KOPT-K1 (cell line): ENCODE measurements around the gene GPR108.

Experiments used
- H3K27ac ChIP-seq: fragments of 200-600 bp; sonication (generic); 2 replicates; pipeline ENCODE4 v1.5.1; 2016; ENCODE audit warnings: antibody characterized with exemption, mild to moderate bottlenecking, low read depth, low read length; ENCODE audit not compliant: poor library complexity, severe bottlenecking
- H3K36me3 ChIP-seq: fragments of 200-600 bp; sonication (generic); 2 replicates; pipeline ENCODE4 v1.5.1; 2017; ENCODE audit warnings: antibody characterized with exemption, mild to moderate bottlenecking, low read length, moderate library complexity; ENCODE audit not compliant: insufficient read depth
- H3K9me3 ChIP-seq: fragments of 200-600 bp; sonication (generic); 2 replicates; pipeline ENCODE4 v1.5.1; 2017; ENCODE audit warnings: antibody characterized with exemption, low read length, mild to moderate bottlenecking; ENCODE audit not compliant: insufficient read depth, poor library complexity, severe bottlenecking

The GPR108 gene

GRCh38 chr19:6723108-6723618 lies 14.2 kb downstream of the GPR108 start:
- Histone ChIP-seq H3K36me3 (no peaks in the 10 kb centered on the region), H3K27ac (no peak overlapping the region), H3K9me3 (no peaks in the 10 kb centered on the region)

GRCh38 chr19:6721773-6722172 lies 15.6 kb downstream of the GPR108 start:
- H3K27ac ChIP-seq, result no peak overlapping the region
- no peaks in the 10 kb centered on the region for H3K36me3 ChIP-seq
- H3K9me3 ChIP-seq, result no peaks in the 10 kb centered on the region

GRCh38 chr19:6721138-6721474 lies 16.3 kb downstream of the GPR108 start:
- no peaks in the 10 kb centered on the region for H3K9me3 ChIP-seq
- no peaks in the 10 kb centered on the region for H3K36me3 ChIP-seq
- no peak overlapping the region for H3K27ac ChIP-seq

- Histone ChIP-seq H3K27ac (no peak within 1 kb of the TSS), H3K36me3 (no peaks in the 10 kb centered on the region), H3K9me3 (no peaks in the 10 kb centered on the region)
These were observed 16.8 kb downstream of the GPR108 start, which contains the start of gene C3 for GRCh38 chr19:6720369-6721137. TSS of gene C3 (minus strand) at chr19:6720650. CDS start at chr19:6720589, 61 bp downstream.

DNA sequence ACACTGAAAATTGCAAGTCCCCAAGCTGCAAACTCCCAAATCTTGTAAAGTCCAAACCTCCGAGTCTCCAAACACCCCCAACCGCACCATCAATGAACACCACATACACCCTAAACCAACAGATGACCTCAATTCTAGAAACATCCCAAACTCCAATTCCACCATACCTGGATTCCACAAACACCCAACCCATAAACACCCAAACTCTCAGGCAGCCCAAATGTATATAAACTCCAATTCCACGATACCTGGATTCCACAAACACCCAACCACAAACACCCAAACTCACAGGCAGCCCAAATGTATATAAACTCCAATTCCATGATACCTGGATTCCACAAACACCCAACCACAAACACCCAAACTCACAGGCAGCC lies 17.4 kb downstream of the GPR108 start:
- H3K27ac ChIP-seq, result no peak overlapping the region
- no peaks in the 10 kb centered on the region for H3K36me3 ChIP-seq
- H3K9me3 ChIP-seq, result no peaks in the 10 kb centered on the region

- no peaks in the 10 kb centered on the region for H3K9me3 ChIP-seq
- no peak overlapping the region for H3K27ac ChIP-seq
- no peaks in the 10 kb centered on the region for H3K36me3 ChIP-seq
These were observed 17.9 kb downstream of the GPR108 start for GRCh38 chr19:6719540-6719861.

DNA sequence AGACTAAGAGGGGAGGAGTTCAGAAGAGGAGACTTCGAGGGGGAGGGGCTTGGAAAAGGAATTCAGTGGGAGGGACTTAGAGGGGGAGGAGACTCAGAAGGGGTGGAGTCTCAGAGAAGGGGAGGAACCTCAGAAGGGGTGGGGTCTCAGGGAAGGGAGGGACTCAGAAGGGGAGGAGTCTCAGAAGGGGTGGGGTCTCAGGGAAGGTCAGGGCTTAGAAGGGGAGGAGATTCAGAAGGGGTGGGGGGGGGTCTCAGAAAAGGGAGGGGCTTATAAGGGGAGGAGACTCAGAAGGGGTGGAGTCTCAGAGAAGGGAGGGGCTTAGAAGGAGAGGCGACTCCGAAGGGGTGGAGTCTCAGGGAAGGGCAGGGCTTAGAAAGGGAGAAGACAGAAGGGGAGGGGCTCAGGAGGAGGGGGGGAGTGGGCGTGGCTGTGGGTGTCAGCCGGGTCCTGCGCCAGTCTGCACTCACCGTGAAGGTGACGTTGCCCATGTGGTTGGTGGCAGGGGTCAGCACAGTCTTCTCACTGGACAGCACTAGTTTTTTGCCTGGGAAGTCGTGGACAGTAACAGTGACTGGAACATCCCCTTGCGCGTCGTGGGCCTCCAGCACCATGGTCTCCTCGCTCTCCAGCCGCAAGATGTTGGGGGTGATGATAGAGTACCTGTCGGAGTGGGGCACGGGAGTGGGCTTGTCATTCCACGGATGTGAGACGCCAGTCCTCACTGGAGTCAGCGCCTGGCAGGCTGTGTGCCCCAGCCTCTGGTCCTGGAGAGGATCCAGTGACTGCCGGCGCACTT lies 18.4 kb downstream of the GPR108 start:
- Histone ChIP-seq H3K27ac (no peak overlapping the region), H3K9me3 (no peaks in the 10 kb centered on the region), H3K36me3 (no peaks in the 10 kb centered on the region)

- H3K27ac ChIP-seq, result no peak overlapping the region
- no peaks in the 10 kb centered on the region for H3K9me3 ChIP-seq
- H3K36me3 ChIP-seq, result no peaks in the 10 kb centered on the region
These were observed 19.2 kb downstream of the GPR108 start for GRCh38 chr19:6718111-6718740.

- H3K9me3 ChIP-seq, result no peaks in the 10 kb centered on the region
- H3K36me3 ChIP-seq, result no peaks in the 10 kb centered on the region
- H3K27ac ChIP-seq, result no peak overlapping the region
These were observed 19.9 kb downstream of the GPR108 start for GRCh38 chr19:6717441-6717971.

DNA sequence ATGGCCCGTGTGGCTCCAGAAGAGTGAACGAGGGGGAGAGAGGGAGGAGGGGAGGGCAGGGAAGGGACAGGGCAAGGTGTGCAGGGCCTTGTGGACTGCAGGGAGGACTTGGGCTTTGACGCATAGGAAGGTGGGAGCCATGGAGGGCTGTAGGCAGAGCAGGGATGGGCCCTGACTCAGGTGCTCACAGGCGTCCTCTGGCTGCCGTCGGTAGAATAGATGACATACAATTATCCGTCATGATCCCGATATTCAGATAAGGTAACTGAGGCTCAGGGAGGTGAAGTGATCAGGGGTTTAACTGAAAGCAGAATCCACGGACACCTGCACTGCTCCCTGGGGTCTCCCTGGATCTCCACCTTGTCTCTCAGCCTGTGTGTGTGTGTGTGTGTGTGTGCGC lies 20.3 kb downstream of the GPR108 start:
- H3K36me3 ChIP-seq, result no peaks in the 10 kb centered on the region
- no peaks in the 10 kb centered on the region for H3K9me3 ChIP-seq
- no peak overlapping the region for H3K27ac ChIP-seq

DNA sequence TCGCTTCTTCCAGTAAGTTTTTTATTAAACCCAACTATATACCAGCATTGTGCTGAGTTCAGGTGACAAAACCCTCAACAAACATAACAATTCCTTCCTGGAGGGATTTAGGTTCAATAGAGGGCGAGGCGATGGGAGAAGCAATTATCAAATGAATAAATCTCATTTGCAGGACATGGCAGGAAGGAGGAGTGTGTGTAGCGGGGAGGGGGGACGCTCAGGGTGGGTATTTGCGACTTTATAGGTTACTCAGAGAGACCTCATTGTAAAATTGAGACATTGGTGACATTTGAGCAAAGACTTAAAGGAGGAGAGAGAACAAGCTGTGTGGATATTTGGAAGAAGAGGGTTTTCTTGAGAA lies 20.8 kb downstream of the GPR108 start:
- Histone ChIP-seq H3K36me3 (no peaks in the 10 kb centered on the region), H3K27ac (no peak overlapping the region), H3K9me3 (no peaks in the 10 kb centered on the region)

GRCh38 chr19:6714749-6715555 lies 22.4 kb downstream of the GPR108 start:
- Histone ChIP-seq H3K27ac (no peak overlapping the region), H3K36me3 (no peaks in the 10 kb centered on the region), H3K9me3 (no peaks in the 10 kb centered on the region)

- no peaks in the 10 kb centered on the region for H3K9me3 ChIP-seq
- H3K27ac ChIP-seq, result no peak overlapping the region
- no peaks in the 10 kb centered on the region for H3K36me3 ChIP-seq
These were observed 23.3 kb downstream of the GPR108 start for GRCh38 chr19:6713773-6714692.
